ENCODE results near the gene KLHDC3.
"Not testable (repeated sequence)": the region's sequence is repeated elsewhere in the genome, so short reads cannot be mapped to it uniquely, and the experiment has no call there.

The KLHDC3 gene

DNA sequence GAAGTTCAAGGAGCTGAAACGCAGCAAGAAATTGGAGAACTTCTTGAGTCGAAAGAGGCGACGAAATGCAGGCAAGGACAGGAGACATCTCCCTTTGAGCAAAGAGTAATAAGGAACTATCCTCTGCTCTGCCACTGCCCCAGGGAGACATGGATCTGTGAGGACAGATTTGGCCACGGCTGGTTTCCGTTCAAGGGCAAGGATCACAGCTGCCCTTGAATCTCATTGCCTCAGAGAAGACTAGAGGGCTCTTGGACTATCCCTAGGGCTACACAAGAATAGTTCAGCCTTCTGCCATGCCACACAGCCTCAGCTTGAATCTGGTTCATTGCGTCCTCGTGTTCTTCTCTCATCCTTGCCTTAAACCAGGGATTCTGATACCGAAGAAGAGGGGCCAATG, 15.1 kb downstream of the KLHDC3 start:
- no peak for DNase-seq (ENCODE audit: low spot score)

DNA sequence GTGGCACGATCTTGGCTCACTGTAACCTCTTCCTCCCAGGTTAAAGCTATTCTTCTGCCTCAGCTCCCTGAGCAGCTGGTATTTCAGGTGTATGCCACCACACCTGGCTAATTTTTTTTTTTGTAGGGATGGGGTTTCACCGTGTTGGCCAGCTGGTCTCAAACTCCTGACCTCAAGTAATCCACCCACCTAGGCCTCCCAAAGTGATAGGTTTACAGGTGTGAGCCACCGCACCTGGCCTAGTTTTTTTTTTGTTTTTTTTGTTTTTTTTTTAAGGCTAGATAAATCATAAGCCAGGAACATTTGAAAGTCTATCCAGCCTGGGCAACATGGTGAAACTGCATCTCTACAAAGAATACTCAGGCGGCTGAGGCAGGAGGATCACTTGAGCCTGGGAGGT, 18.3 kb downstream of the KLHDC3 start:
- DNase-seq (ENCODE audit: low spot score) = no peak

- no peak for DNase-seq (ENCODE audit: low spot score)
Measured at GRCh38 chr6:43033496-43034189, 19.6 kb downstream of the KLHDC3 start.

- DNase-seq (ENCODE audit: low spot score) = no peak
Measured at GRCh38 chr6:43034190-43034525, 20.1 kb downstream of the KLHDC3 start.

- no peak for DNase-seq (ENCODE audit: low spot score)
Measured at GRCh38 chr6:43035495-43036194, 21.6 kb downstream of the KLHDC3 start.

GRCh38 chr6:43036712-43037111, 22.7 kb downstream of the KLHDC3 start:
- DNase-seq (ENCODE audit: low spot score) = no peak

DNA sequence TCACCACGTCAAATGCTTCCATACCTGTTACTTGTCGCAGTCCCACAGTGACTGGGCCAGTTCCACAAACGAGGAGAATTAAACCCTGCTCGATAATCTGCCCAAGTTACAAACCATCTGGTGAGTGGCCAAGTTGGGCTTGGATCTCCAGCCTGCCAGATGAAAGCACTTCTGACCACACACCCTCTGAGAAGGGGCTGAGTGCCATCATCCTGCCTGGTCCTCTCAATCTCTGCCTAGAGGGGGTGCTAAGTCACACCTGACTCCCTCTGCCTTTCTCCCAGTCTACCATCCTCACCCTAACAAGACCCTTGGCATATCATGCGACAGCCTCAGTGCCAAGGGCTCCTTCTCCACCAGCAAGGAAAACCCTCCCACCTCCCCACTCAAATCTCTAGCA, 23.1 kb downstream of the KLHDC3 start:
- no peak for DNase-seq (ENCODE audit: low spot score)

- DNase-seq (ENCODE audit: low spot score) = no peak
Measured at GRCh38 chr6:43037706-43038105, 23.7 kb downstream of the KLHDC3 start.

GRCh38 chr6:43038727-43039126, 24.7 kb downstream of the KLHDC3 start:
- no peak for DNase-seq (ENCODE audit: low spot score)

DNA sequence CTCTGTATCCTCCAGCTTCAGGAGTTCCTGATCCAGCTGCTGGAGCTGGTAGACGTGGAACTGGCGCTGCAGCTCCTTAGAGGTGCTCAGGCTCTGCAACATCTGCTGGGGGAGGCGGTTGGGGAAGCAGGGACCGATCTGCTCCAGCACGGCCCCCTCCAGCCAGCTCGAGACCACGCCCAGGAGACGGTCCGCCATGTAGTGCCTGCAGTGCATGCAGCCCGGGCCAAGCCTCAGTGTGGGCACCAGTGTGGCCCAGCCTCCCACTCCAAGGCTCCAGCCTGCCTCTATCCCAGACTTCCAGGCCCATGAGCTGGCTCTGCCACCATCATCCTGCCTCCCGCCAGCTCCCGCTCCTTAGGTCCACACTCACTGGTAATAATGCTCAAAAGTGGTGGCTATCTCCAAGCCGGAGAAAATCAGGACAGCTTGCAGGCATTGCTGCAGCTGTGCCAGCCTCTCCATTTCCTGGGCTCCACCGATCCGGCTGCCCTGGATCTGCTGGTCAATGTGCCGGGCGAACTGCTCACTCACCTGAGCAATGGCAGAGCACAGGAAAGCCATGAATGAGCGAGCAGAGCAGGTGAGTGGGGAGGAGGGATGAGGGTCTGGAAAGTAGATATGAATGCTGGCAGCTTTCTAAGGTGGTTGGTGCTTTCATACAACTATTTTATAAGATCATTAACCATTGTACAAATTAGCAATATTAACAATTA, 26.7 kb downstream of the KLHDC3 start:
- no peak for DNase-seq (ENCODE audit: low spot score)

DNA sequence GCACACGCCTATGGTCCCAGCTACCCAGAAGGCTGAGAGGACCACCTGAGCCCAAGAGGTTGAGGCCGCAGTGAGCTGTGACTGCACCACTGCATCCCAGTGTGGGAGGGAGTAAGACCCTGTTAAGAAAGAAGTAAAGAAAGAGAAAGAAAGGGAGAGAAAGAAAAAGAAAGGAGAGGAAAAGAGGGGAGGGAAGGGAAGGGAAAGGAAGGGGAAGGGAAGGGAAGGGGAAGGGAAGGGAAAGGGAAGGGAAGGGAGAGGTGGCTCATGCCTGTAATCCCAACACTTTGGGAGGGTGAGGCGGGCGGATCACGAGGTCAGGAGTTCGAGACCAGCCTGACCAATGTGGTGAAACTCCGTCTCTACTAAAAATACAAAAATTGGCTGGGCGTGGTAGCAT, 27.4 kb downstream of the KLHDC3 start:
- DNase-seq (ENCODE audit: low spot score) = not testable (repeated sequence)

DNA sequence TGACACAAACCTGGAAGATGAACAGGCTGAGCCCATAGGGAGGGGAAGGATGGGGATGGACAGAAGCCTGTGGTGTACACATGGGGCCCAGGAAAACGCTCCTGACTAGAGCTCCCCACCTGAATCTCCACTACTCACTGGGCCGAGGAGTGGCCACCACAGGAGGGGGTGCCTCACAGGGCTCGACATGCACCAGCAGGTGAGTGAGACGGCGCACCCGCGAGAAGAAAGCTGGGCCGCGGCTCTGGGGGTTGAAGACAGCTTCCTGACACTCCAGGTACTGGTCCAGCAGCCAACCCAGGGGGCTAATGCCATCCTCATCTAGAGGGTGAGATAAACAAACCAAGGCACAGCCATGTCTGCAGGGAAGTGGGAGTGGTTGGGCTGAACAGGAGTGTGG, 29.3 kb downstream of the KLHDC3 start:
- DNase-seq (ENCODE audit: low spot score) = no peak

GRCh38 chr6:43045371-43045930, 31.4 kb downstream of the KLHDC3 start:
- DNase-seq (ENCODE audit: low spot score) = no peak

- DNase-seq (ENCODE audit: low spot score) = no peak
Measured at GRCh38 chr6:43047998-43048397, 33.9 kb downstream of the KLHDC3 start.

- no peak for DNase-seq (ENCODE audit: low spot score)
Measured at GRCh38 chr6:43050981-43051380, 36.9 kb downstream of the KLHDC3 start.

DNA sequence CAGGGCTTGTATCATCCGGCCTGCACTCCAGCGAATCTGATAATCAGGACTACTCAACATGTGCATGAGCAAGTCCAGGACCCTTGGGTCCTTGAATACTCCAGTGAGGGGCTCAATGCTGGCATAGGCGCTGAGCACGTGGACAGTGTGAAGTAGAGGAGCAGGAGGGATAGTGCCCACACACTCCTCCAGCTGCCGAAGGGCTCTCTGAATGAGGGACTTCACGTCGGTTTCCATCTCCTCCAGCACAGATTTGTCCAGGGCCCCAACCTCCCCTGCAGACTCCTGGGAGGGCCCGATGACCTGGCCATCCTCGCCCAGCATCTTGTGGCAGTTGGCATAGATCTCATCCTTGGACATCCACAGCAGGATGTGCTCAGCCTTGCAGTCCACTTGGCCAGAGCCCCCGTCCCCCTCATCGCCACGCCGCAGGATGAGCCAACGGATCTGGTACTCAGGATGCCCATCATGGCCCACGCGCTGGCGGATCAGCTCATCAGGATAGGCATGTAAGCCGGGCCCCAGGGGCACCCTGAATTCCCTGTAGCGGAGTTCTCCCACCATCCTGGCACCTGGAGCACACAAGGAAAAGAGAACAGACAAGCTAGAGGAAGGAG, 38.3 kb downstream of the KLHDC3 start:
- DNase-seq (ENCODE audit: low spot score) = no peak

- DNase-seq (ENCODE audit: low spot score) = peak; percentile 47
Measured at GRCh38 chr6:43052842-43053544, 38.9 kb downstream of the KLHDC3 start.

DNA sequence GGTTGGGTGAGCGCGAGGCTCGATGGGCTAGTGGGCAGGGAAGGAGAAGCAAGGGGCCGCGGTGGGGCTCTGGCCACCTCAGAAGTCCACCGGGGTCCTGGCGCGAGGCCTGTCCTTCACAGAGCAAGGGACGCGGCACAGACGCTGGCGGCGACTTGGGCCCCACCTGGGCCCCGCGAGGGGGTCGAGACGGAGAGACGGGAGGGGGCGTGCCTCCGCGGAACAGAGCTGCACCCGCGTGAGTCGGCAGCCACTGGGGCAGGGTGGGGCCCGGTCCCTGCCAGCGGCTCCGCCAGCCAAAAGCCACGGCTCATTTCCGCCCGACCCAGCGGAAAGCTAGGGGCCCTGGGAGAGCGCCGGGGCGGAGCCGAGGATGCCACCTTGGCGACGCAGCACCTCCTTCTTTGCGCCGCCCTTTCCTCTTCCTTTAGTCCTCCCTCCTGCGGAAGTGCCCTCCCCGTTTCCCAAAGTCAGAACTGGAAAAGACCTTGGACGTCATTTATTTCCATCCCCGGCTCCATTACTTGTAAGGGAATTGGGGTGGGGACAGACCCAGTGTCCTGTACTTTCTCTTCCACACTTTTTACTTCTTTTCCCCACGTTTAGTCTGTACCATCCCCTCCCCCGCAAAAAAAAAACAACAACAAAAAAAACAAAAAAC, 39.6 kb downstream of the KLHDC3 start, which contains the start of gene CUL7:
Gene CUL7 (minus strand): TSS at position 307 of the 661 bp plus-strand sequence. CDS start 1,063 bp downstream, outside the sequence.
- DNase-seq (ENCODE audit: low spot score) = peak; percentile 99

GRCh38 chr6:43054206-43054943, 40.3 kb downstream of the KLHDC3 start:
- DNase-seq (ENCODE audit: low spot score) = no peak

DNA sequence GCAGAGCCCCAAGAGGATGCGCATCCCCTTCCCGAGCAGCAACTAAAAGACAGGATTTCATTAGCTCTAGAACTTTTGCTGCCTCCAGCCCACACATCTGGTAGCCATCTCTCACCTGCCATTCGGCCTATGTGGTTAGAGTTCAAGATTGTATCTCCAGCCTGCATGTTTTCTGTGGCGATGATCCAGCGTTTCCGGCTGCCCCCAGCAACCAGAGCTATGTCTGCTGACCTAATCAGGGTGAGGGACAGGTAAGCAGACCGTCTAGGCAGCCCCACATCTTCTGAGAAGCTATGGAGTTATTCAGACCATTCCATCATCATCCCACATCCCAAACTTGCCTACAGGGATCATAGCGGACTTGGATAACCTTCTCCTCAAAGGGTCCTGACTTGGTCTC, 41.9 kb downstream of the KLHDC3 start:
- DNase-seq (ENCODE audit: low spot score) = no peak
